Colonic mucosa (tissue), 4 donors: ENCODE data around the gene ELMOD1. TPM values are rescaled to one million over a fixed set of nuclear protein-coding genes. Genes with fewer than 3 reads are reported as not detected.

Experiments
- DNase-seq: peaks from one replicate; pipeline ENCODE4 v3.0.0-alpha.2; 2020
- H3K27ac ChIP-seq: fragments of 200-600 bp; one replicate; pipeline ENCODE4 v1.8.0; 2021
- H3K27me3 ChIP-seq: fragments of 200-600 bp; one replicate; pipeline ENCODE4 v1.8.0; 2021
- H3K36me3 ChIP-seq: fragments of 200-600 bp; one replicate; pipeline ENCODE4 v1.8.0; 2021
- H3K4me1 ChIP-seq: fragments of 200-600 bp; one replicate; pipeline ENCODE4 v1.8.0; 2021; ENCODE audit warnings: mild to moderate bottlenecking
- H3K4me3 ChIP-seq: fragments of 200-600 bp; one replicate; pipeline ENCODE4 v1.8.0; 2021
- H3K9ac ChIP-seq, 2 donors: one replicate each; pipeline ENCODE4 v1.7.0; 2013; ENCODE audit warnings: control low read depth in 2 of 2, low read depth in 2 of 2, low read length in 2 of 2
- H3K9me3 ChIP-seq: fragments of 200-600 bp; one replicate; pipeline ENCODE4 v1.8.0; 2021
- CTCF ChIP-seq: fragments of 200-600 bp; IDR thresholded peaks from one replicate; pipeline ENCODE4 v1.8.0; 2022; ENCODE audit warnings: antibody characterized with exemption, mild to moderate bottlenecking
- intact Hi-C: fragments of 100-400 bp; cut with DNase I; formaldehyde crosslinking; loops from one replicate; pipeline ENCODE4 v1.14.1; 2022
- total RNA-seq, 2 donors: library from RNA; stranded (reverse); fragmentation: NEBNext Ultra II Directional in 1 of 2; extraction: Animal tissue kit (Norgen Biotek cat#: 25700) in 1 of 2; gene quantifications; one replicate each; pipeline ENCODE4 v1.2.1, GENCODE V29; 2021
- donor health status: healthy.
- donor health status: DM: no; HTN: no; CAD: no.
- donor health status: DM: no; HTN: no; CAD: no.

ELMOD1 gene
- total RNA-seq, 2 donors from 2014 or later: 0.11 TPM; not detected in 1

- Histone ChIP-seq H3K36me3 (no peaks in the 10 kb centered on the region), H3K9me3 (no peaks in the 10 kb centered on the region), H3K9ac (no peak overlapping the region), H3K4me1 (no peaks in the 10 kb centered on the region), H3K27me3 (no peaks in the 10 kb centered on the region), H3K4me3 (no peak overlapping the region), H3K27ac (no peak overlapping the region)
- no peak for DNase-seq
- intact Hi-C loops: no loop called here
- no peak for TF ChIP-seq CTCF
These were observed 70.7 kb downstream of the ELMOD1 start for GRCh38 chr11:107661656-107662055.

DNA sequence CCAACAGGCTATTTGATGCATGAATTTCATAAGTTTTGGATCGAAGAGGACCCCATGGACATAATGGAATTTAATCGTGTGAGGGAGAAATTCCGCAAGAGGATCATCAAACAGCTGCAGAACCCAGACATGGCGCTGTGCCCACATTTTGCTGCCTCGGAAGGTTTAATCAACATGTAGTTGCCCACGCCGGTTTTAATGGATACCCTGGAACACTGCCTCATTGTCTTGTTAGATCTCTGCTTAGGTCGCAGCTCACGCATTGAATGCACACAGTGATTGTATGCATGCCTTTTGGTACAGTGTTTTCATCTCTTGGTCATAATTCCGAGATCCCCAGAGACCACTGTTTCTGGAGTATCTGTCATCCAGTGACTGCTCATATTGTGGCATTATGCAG is 74.1 kb downstream of the ELMOD1 start:
- H3K4me3 ChIP-seq: no peak overlapping the region
- no peak for DNase-seq
- H3K36me3 ChIP-seq: no peaks in the 10 kb centered on the region
- intact Hi-C loops: no loop called here
- no peaks in the 10 kb centered on the region for H3K9me3 ChIP-seq
- no peak overlapping the region for H3K9ac ChIP-seq
- H3K27ac ChIP-seq: no peak overlapping the region
- H3K4me1 ChIP-seq: no peaks in the 10 kb centered on the region
- TF ChIP-seq CTCF: no peak
- H3K27me3 ChIP-seq: no peaks in the 10 kb centered on the region

DNA sequence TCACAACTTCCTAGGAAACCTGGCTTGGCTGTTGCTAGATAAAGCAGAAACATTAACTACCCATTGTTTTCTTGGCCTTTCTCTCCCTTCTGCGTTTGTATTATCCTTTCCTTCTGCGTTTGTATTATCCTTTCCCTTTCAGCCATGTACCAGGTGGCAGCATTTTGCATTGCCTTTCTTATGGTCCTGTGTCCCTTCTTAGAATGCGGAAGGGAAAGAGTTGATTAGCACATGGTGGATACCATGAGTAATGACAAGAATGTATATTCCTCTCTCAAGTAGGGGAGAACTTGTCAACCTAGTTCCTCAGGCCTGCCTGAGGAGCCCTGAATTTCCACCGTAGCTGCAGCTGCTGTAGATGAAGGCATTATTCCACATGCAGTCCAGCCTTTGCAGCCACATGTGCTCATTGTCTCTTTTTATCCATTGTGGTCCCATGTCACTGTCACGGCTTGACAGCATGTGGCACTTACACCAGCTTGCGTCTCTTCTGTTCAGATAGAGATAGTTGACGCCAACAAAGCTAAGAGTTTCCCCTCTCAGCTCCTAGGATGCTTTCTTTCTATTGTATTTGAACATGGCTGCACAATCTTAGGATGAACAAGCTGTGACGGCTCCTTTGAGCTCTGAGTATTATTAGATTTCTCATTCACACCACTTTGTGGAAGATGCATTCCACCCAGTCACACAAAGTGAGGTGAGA is 76.1 kb downstream of the ELMOD1 start:
- H3K4me1 ChIP-seq: no peaks in the 10 kb centered on the region
- H3K4me3 ChIP-seq: no peak overlapping the region
- DNase-seq: no peak
- no peak overlapping the region for H3K27ac ChIP-seq
- intact Hi-C loops: no loop called here
- no peak overlapping the region for H3K9ac ChIP-seq
- no peaks in the 10 kb centered on the region for H3K36me3 ChIP-seq
- no peak for TF ChIP-seq CTCF
- H3K27me3 ChIP-seq: no peaks in the 10 kb centered on the region
- H3K9me3 ChIP-seq: no peaks in the 10 kb centered on the region

- H3K4me1 ChIP-seq: no peaks in the 10 kb centered on the region
- no peak overlapping the region for H3K27ac ChIP-seq
- TF ChIP-seq CTCF: no peak
- no peak overlapping the region for H3K9ac ChIP-seq
- no peaks in the 10 kb centered on the region for H3K36me3 ChIP-seq
- intact Hi-C loops: no loop called here
- no peak for DNase-seq
- H3K27me3 ChIP-seq: no peaks in the 10 kb centered on the region
- H3K4me3 ChIP-seq: no peak overlapping the region
- no peaks in the 10 kb centered on the region for H3K9me3 ChIP-seq
These were observed 78.3 kb downstream of the ELMOD1 start for GRCh38 chr11:107669191-107669740.

- Histone ChIP-seq H3K27me3 (no peaks in the 10 kb centered on the region), H3K9me3 (no peaks in the 10 kb centered on the region), H3K9ac (no peak overlapping the region), H3K4me3 (no peak overlapping the region), H3K36me3 (no peaks in the 10 kb centered on the region), H3K27ac (no peak overlapping the region), H3K4me1 (no peaks in the 10 kb centered on the region)
- DNase-seq: no peak
- intact Hi-C loops: no loop called here
- TF ChIP-seq CTCF: no peak
These were observed 79.1 kb downstream of the ELMOD1 start for GRCh38 chr11:107669893-107670601.
